MCF 10A (cell line): Measurements from ENCODE around the gene NUBP2. TPM values are rescaled to one million over a fixed set of nuclear protein-coding genes. Genes with fewer than 3 reads are reported as not detected.

ENCODE experiments used
- BruUV-seq: library from RNA; stranded (reverse); fragments of 400-500 nt; replicated peaks from 2 replicates; lab custom pipeline; 2021; lab: Mats Ljungman, UMichigan
- CTCF ChIA-PET: fragments of 300-600 bp; sonication (Branson Sonifier 250); formaldehyde crosslinking; extraction: SDS; loops from one replicate; lab custom pipeline; 2021; ENCODE audit warnings: antibody characterized with exemption, inconsistent platforms; lab: Yijun Ruan, JAX
- POLR2A ChIA-PET: fragments of 300-600, 350-650 bp; sonication (Branson Sonifier 250); formaldehyde crosslinking; extraction: SDS; loops from one replicate; lab custom pipeline; 2020; ENCODE audit warnings: antibody characterized with exemption, inconsistent platforms; lab: Yijun Ruan, JAX
- DNase-seq: peaks from one replicate; pipeline ENCODE4 v3.0.0-alpha.2; 2018; ENCODE audit not compliant: unreplicated experiment
- H3K27ac Mint-ChIP-seq: one replicate; pipeline ENCODE4 v1.8.0; 2022; ENCODE audit warnings: mild to moderate bottlenecking, low read depth, mixed read lengths; ENCODE audit not compliant: unreplicated experiment
- H3K27me3 Mint-ChIP-seq: one replicate; pipeline ENCODE4 v1.8.0; 2022; ENCODE audit warnings: mixed read lengths; ENCODE audit not compliant: insufficient read depth, unreplicated experiment
- H3K36me3 Mint-ChIP-seq: one replicate; pipeline ENCODE4 v1.8.0; 2022; ENCODE audit warnings: mild to moderate bottlenecking, moderate library complexity, mixed read lengths; ENCODE audit not compliant: insufficient read depth, unreplicated experiment
- H3K4me1 Mint-ChIP-seq: one replicate; pipeline ENCODE4 v1.8.0; 2022; ENCODE audit warnings: mixed read lengths; ENCODE audit not compliant: insufficient read depth, unreplicated experiment
- H3K4me3 Mint-ChIP-seq: one replicate; pipeline ENCODE4 v1.8.0; 2022; ENCODE audit warnings: mild to moderate bottlenecking, moderate library complexity, mixed read lengths; ENCODE audit not compliant: unreplicated experiment
- H3K9me3 Mint-ChIP-seq: one replicate; pipeline ENCODE4 v1.8.0; 2022; ENCODE audit warnings: mixed read lengths; ENCODE audit not compliant: unreplicated experiment
- CTCF ChIP-seq: fragments of 200-600 bp; IDR thresholded peaks from one replicate; pipeline ENCODE4 v1.8.0; 2022; ENCODE audit warnings: antibody characterized with exemption, mild to moderate bottlenecking; ENCODE audit not compliant: unreplicated experiment
- intact Hi-C: fragments of 100-400 bp; cut with micrococcal nuclease; formaldehyde crosslinking; loops from 2 replicates; pipeline ENCODE4 v1.14.1; 2022
- total RNA-seq: library from RNA; stranded (reverse); gene quantifications from 2 replicates; pipeline ENCODE4 v1.2.3, GENCODE V29; 2022

The NUBP2 gene
- total RNA-seq, 1 experiment from 2014 or later = 71.3 TPM

DNA sequence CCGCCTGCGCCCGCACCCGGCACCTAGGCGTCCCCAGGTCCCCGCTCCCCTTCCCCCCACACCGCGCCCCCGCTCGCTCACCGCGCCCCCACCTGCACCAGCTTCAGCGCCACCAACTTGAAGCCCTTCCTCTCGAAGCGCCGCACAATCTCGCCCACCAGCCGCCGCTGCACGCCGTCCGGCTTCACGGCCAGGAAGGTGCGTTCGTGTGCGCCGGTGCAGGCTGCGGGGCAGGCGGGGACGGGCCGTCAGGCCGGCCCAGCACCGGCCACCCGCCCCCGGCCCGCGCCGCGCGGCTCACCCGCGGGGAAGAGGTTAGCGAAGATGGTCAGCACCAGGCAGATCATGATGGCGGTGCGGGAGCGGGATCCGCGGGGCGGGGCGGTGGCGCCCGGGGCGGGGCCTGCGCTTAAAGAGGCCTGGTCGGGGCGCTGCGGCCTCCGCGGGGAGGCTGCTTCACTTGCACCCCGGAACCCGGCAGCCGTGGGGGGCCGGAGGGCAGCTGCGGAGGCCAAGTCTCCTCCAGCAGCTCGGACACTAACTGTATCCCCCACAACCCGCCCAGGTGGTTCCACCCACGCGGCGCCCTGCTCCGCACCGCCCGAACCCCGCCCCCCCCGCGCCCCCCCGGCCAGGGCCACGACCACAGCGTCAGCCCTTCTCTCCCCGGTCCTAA is 11.4 kb upstream of the NUBP2 start, which contains the start of gene NME3:
NME3 (minus strand) TSS at position 356 of the 676 bp plus-strand sequence; CDS start at position 347, 9 bp downstream.
- peak within 1 kb of the TSS; percentile 80 for H3K4me3 Mint-ChIP-seq
- intact Hi-C loops = loop anchor here (1.0 to 2.0 kb wide), 2 partner anchors 27 to 64 kb away; no protein-coding TSS in a partner anchor
- no peaks in the 10 kb centered on the region for H3K27me3 Mint-ChIP-seq
- ChIA-PET POLR2A (interaction anchor here (0.6 to 7.7 kb wide), 11 partner anchors 10 to 161 kb away, joined by 3 to 137 read pairs (median 18); partner anchors contain the start of genes JPT2, MAPK8IP3, NUBP2 and SPSB3), CTCF (interaction anchor here (0.7 to 1.4 kb wide), 3 partner anchors 25 to 87 kb away, joined by 3 to 6 read pairs (median 4); no protein-coding TSS in a partner anchor)
- peak within 1 kb of the TSS; percentile 80 for H3K27ac Mint-ChIP-seq
- peaks cover 58% of the 10 kb centered on the region for H3K36me3 Mint-ChIP-seq
- no peaks in the 10 kb centered on the region for H3K9me3 Mint-ChIP-seq
- no peak for TF ChIP-seq CTCF
- peaks cover 7% of the 10 kb centered on the region for H3K4me1 Mint-ChIP-seq
- DNase-seq = peak; percentile 66
- no TSS peak for BruUV-seq

DNA sequence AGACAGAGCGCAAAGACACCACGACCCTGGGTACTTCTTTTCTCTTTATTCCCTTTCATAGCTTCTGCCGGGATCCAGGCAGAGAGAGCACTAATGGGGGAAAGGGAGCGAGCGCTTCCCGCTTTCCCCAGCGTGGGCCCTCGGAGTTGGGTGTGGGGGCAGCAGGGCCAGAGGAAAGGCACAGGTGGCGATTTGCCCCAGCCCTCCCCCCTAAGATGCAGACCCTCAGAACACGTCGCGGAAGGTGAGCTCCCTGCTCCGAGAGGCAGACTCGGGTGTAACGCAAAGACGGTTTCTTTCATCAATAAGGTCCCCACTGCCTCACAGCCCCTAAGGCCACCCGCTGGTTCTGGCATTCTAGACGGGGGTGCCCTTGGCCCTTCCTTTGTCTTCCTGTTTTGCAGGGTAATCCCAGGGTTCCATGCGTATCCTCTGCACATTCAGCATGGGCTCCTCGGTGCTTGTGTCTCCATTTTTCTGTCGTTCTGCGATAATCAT is 10.8 kb upstream of the NUBP2 start:
- TSS peak; percentile 85 for BruUV-seq
- CTCF ChIA-PET = interaction anchor here (0.7 to 1.4 kb wide), 3 partner anchors 26 to 87 kb away, joined by 3 to 6 read pairs (median 4); no protein-coding TSS in a partner anchor
- intact Hi-C loops = loop anchor here (1.0 to 2.0 kb wide), 2 partner anchors 27 to 65 kb away; no protein-coding TSS in a partner anchor

DNA sequence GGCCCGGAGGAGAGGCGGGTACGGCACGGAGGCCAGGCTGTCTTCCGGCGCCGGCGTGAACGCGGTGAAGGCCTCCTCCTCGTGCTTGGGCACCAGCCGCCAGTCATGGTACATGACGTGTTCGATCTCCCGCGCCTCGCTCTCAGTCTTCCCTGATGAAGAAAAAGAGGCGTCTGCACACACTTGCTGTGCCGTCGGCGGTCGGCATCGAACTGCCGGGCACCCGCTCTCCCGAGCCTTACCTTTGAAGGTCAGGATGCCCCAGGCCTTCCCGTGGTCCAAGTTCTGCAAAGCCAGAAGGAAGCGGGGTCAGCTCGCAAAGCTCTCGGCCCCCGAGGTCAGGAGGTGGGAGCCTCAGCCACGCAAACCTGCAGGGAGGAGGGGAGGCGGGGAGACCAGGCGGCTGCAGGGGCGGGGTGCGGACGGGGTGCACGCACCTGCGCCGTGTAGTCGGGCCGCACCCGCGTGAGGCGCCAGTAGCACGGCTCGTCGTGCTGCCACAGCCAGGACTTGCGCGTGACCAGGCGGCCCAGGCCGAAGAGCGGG is 10.3 kb upstream of the NUBP2 start, which contains the start of gene EME2:
EME2 (plus strand) TSS at position 449 of the 546 bp plus-strand sequence. CDS start 418 bp downstream, outside the sequence.
- H3K9me3 Mint-ChIP-seq = no peaks in the 10 kb centered on the region
- CTCF ChIA-PET = interaction anchor here (0.7 to 1.4 kb wide), 3 partner anchors 26 to 57 kb away, joined by 3 to 6 read pairs (median 3); no protein-coding TSS in a partner anchor
- no peaks in the 10 kb centered on the region for H3K27me3 Mint-ChIP-seq
- no peak for TF ChIP-seq CTCF
- H3K36me3 Mint-ChIP-seq = peaks cover 59% of the 10 kb centered on the region
- peaks cover 7% of the 10 kb centered on the region for H3K4me1 Mint-ChIP-seq
- POLR2A ChIA-PET = interaction anchor here (0.6 to 7.7 kb wide), 20 partner anchors 8 to 908 kb away, joined by 3 to 137 read pairs (median 4); partner anchors contain the start of genes CRAMP1, FAHD1, HAGH and IFT140
- BruUV-seq = no TSS peak
- DNase-seq = no peak
- intact Hi-C loops = no loop called here
- peak within 1 kb of the TSS; percentile 80 for H3K4me3 Mint-ChIP-seq
- peak within 1 kb of the TSS; percentile 80 for H3K27ac Mint-ChIP-seq

More for the DNA sequence above, 10.8 kb upstream of the NUBP2 start:
- peak overlapping the region; percentile 80 for H3K4me3 Mint-ChIP-seq
- peaks cover 59% of the 10 kb centered on the region for H3K36me3 Mint-ChIP-seq
- no peak for TF ChIP-seq CTCF
- H3K27me3 Mint-ChIP-seq = no peaks in the 10 kb centered on the region
- peak; percentile 33 for DNase-seq
- peak overlapping the region; percentile 35 for H3K27ac Mint-ChIP-seq
- H3K4me1 Mint-ChIP-seq = peaks cover 7% of the 10 kb centered on the region
- POLR2A ChIA-PET = interaction anchor here (0.6 to 7.7 kb wide), 13 partner anchors 10 to 188 kb away, joined by 3 to 137 read pairs (median 5); partner anchors contain the start of genes JPT2, MAPK8IP3, NDUFB10 and NUBP2
- no peaks in the 10 kb centered on the region for H3K9me3 Mint-ChIP-seq
